Measurements from ENCODE around the gene WDR93. TPM values are rescaled to one million over a fixed set of nuclear protein-coding genes. Genes with fewer than 3 reads are reported as not detected.
A peak's percentile ranks its signal among the peaks of the same experiment; 100 is the strongest.

The WDR93 gene
- total RNA-seq, 1 donor from 2014 or later: not detected

- intact Hi-C loops (cut with micrococcal nuclease): no loop called here
- no peak for DNase-seq
- ATAC-seq: no peak
These were observed 52.4 kb downstream of the WDR93 start for GRCh38 chr15:89743011-89743410.

- DNase-seq: no peak
- intact Hi-C loops (cut with micrococcal nuclease): no loop called here
- no peak for ATAC-seq
These were observed 53.0 kb downstream of the WDR93 start for GRCh38 chr15:89743594-89743993.

GRCh38 chr15:89745131-89745530, 54.5 kb downstream of the WDR93 start:
- intact Hi-C loops (cut with micrococcal nuclease): no loop called here
- no peak for DNase-seq
- ATAC-seq: no peak

GRCh38 chr15:89745768-89746167, 55.2 kb downstream of the WDR93 start:
- intact Hi-C loops (cut with micrococcal nuclease): no loop called here
- ATAC-seq (no peak), DNase-seq (no peak)

GRCh38 chr15:89746386-89746780, 55.8 kb downstream of the WDR93 start:
- intact Hi-C loops (cut with micrococcal nuclease): no loop called here
- ATAC-seq (no peak), DNase-seq (no peak)

- intact Hi-C loops (cut with micrococcal nuclease): no loop called here
- ATAC-seq: no peak
- DNase-seq: no peak
These were observed 57.4 kb downstream of the WDR93 start for GRCh38 chr15:89747708-89748682.

- intact Hi-C loops (cut with micrococcal nuclease): no loop called here
These were observed 58.4 kb downstream of the WDR93 start for GRCh38 chr15:89749054-89749453.

GRCh38 chr15:89749526-89749925, 58.9 kb downstream of the WDR93 start:
- no peak for ATAC-seq
- intact Hi-C loops (cut with micrococcal nuclease): no loop called here

More at GRCh38 chr15:89749054-89749453, 58.4 kb downstream of the WDR93 start:
- DNase-seq (no peak), ATAC-seq (no peak)

GRCh38 chr15:89749951-89750559, 59.4 kb downstream of the WDR93 start:
- DNase-seq (peak; percentile 38), ATAC-seq (peak; percentile 34)
- intact Hi-C loops (cut with micrococcal nuclease): no loop called here

More at GRCh38 chr15:89749526-89749925, 58.9 kb downstream of the WDR93 start:
- no peak for DNase-seq

- peak; percentile 96 for ATAC-seq
- peak; percentile 97 for DNase-seq
- intact Hi-C loops (cut with micrococcal nuclease): no loop called here
These were observed 60.2 kb downstream of the WDR93 start, which contains the start of gene MESP1 for GRCh38 chr15:89750560-89751542. TSS of gene MESP1 (minus strand) at chr15:89751249. CDS start at chr15:89751231, 18 bp downstream.

- intact Hi-C loops (cut with micrococcal nuclease): no loop called here
These were observed 61.1 kb downstream of the WDR93 start for GRCh38 chr15:89751748-89752147.

GRCh38 chr15:89753855-89754254, 63.2 kb downstream of the WDR93 start:
- ATAC-seq (no peak), DNase-seq (no peak)
- intact Hi-C loops (cut with micrococcal nuclease): no loop called here

More at GRCh38 chr15:89751748-89752147, 61.1 kb downstream of the WDR93 start:
- ATAC-seq: no peak
- no peak for DNase-seq

GRCh38 chr15:89754361-89755154, 63.9 kb downstream of the WDR93 start:
- DNase-seq (no peak), ATAC-seq (no peak)
- intact Hi-C loops (cut with micrococcal nuclease): no loop called here

GRCh38 chr15:89755701-89756100, 65.1 kb downstream of the WDR93 start:
- no peak for ATAC-seq
- intact Hi-C loops (cut with micrococcal nuclease): no loop called here
- DNase-seq: no peak

- ATAC-seq: no peak
- intact Hi-C loops (cut with micrococcal nuclease): no loop called here
- DNase-seq: no peak
These were observed 66.3 kb downstream of the WDR93 start for GRCh38 chr15:89756897-89757296.

- no peak for DNase-seq
- intact Hi-C loops (cut with micrococcal nuclease): no loop called here
- no peak for ATAC-seq
These were observed 67.7 kb downstream of the WDR93 start for GRCh38 chr15:89758283-89758682.

- intact Hi-C loops (cut with micrococcal nuclease): no loop called here
- no peak for ATAC-seq
These were observed 68.4 kb downstream of the WDR93 start for GRCh38 chr15:89758981-89759380.

GRCh38 chr15:89759835-89760234, 69.2 kb downstream of the WDR93 start:
- intact Hi-C loops (cut with micrococcal nuclease): loop anchor here (2.0 kb wide), 1 partner anchor 115 kb away; no protein-coding TSS in a partner anchor
- ATAC-seq: no peak

More at GRCh38 chr15:89758981-89759380, 68.4 kb downstream of the WDR93 start:
- no peak for DNase-seq

More at GRCh38 chr15:89759835-89760234, 69.2 kb downstream of the WDR93 start:
- no peak for DNase-seq
